Activated CD4-positive, alpha-beta T cell treated with anti-CD3 and anti-CD28 coated beads for 1 hour (primary cell): ENCODE measurements around the gene CPAMD8.

Experiments used
- DNase-seq: peaks from one replicate; pipeline ENCODE4 v3.0.0-alpha.2; 2020

CPAMD8 gene

DNA sequence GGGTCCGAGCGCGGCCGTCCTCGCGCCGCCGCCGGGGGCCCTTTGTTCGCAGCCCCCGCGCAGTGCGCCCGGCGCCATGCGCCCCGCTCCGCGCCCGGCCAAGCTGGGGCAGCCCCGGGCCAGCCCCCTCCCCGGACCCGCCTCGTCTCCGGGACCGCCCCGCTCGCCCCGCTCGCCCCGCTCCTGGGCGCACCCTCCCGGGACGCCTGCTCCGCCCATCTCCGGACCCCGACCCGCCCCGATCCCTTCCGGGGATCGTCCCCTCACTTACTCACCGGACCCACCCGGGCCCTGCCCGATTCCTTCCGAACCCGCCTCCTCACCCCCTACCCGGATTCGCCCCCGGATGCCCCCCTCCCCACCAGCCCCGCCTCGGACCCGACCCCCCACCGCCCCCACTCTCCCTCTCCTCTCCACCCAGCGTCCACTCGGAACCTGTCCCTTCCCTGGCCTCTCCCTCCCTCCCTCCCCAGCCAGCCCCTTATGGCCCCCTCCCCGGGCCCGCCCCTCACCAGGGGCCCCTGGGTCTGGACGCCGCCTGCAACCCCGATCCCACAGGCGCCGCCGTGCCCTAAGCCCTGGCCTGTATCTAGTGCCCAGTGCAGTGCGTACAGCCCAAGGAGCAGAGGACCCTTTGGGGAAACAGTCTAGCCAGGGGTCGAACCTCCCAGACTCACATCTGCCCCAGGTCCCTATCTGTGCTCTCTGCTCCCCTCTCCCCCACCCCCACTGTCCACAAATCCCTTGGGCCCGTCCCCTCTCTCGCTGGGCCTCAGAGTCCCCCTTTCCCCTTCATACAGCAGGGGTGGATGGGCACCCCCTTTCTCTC lies at the start of gene CPAMD8:
CPAMD8 (minus strand) TSS at position 105 of the 829 bp plus-strand sequence. CDS start 168 bp downstream, outside the sequence.
- DNase-seq, result no peak

DNA sequence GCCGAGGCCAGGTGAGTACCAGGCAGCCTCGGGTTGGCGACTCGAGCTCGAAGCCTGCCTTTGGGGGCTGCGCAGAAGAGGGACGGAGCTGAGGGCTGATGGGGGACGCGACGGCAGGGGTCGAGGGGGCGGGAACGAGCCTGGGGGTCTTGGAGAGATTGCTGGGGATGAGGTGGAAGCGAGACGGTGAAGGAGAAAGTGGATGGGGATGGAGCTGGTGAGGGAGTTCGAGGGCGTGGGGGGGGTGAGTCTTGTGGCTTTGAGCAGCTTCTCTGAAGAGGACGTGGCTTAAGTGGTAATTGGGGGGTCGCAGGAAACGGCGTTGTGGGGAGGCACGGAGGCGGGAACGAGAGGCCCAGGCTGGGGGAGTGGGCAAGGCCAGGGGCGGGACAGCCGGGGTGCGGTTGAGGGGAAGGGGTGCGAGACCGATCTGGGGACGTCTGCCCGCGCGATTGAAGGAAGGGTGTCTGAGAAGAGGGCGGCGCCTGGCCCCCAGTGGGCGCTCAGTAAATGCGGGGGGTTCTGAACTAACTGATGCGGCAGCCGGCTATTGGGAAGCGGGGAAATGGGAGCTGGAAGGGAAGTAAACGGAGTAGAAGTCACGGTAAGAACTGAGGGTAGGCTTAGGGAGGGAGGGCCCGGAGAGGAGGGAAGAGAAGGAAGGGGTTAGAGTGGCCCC lies 49.4 kb upstream of the CPAMD8 start:
- DNase-seq, result no peak

- peak; percentile 100 for DNase-seq
These were observed 48.6 kb upstream of the CPAMD8 start, which contains the start of the genes HAUS8 and MYO9B for GRCh38 chr19:17075035-17075863. Gene HAUS8 (minus strand): TSS chr19:17075452. CDS start chr19:17075422, 30 bp downstream. Gene MYO9B (plus strand): TSS chr19:17075777. CDS start chr19:17101718, 25,941 bp downstream.

- DNase-seq, result no peak
These were observed 48.0 kb upstream of the CPAMD8 start for GRCh38 chr19:17074634-17075034.

- DNase-seq, result no peak
These were observed 47.4 kb upstream of the CPAMD8 start for GRCh38 chr19:17073869-17074633.

DNA sequence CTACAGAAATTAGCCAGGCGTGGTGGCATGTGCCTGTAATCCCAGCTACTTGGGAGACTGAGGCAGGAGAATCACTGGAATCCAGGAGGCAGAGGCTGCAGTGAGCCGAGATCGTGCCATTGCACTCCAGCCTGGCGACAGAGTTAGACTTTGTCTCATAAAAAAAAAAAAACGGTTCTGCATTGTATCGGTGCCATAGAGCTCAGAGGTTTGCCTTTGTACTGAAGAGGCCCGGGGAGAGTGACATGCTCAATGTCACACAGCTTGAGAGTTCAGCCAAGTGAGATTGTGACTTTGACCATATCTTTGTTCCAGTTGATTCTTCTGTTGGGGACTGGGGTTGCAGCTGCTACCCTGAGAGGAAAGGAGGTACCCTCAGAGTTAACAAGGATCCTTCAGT lies 44.3 kb upstream of the CPAMD8 start:
- no peak for DNase-seq

- DNase-seq, result no peak
These were observed 43.8 kb upstream of the CPAMD8 start for GRCh38 chr19:17070421-17070820.

GRCh38 chr19:17069193-17069592 lies 42.6 kb upstream of the CPAMD8 start:
- DNase-seq, result no peak

DNA sequence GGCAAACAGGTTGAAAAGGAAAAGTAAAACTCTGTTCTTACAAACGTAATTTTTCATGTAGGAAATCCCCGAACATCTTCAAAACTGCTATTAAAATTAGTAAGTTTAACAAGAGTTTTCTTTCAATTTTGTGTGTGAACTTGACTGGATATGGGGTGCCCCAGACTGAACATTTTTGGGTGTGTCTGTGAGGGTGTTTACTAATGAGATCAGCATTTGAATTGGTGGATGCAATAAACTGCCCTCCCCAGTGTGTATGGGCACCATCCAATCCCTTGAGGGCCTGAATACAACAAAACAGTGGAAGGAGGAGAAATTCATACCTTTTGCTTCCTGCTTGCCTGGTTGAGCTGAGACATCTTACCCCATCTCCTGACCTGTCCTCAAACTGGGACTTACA lies 36.8 kb upstream of the CPAMD8 start:
- DNase-seq, result no peak

- DNase-seq, result no peak
These were observed 35.1 kb upstream of the CPAMD8 start for GRCh38 chr19:17061691-17062090.

GRCh38 chr19:17061205-17061604 lies 34.6 kb upstream of the CPAMD8 start:
- DNase-seq, result no peak

GRCh38 chr19:17060802-17061201 lies 34.2 kb upstream of the CPAMD8 start:
- DNase-seq, result no peak

DNA sequence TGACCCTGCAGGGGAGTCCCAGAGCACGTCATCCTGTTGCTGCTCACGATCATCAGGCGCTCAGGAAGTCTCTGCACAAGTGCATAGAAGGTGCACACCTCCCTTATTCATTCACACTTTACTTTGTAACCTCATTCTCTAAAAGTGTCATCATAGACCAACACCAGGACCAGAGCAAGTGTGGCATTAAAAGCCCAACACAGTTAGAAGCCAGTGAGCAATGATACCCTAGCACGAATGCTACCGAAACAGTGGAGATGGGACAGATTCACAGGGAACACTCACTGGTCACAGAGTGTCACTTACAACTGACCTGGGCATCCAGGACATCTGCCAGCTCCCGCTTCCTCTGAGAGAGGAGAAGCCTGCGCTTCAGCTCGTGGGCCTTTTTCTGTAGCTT lies 31.6 kb upstream of the CPAMD8 start:
- DNase-seq, result no peak

DNA sequence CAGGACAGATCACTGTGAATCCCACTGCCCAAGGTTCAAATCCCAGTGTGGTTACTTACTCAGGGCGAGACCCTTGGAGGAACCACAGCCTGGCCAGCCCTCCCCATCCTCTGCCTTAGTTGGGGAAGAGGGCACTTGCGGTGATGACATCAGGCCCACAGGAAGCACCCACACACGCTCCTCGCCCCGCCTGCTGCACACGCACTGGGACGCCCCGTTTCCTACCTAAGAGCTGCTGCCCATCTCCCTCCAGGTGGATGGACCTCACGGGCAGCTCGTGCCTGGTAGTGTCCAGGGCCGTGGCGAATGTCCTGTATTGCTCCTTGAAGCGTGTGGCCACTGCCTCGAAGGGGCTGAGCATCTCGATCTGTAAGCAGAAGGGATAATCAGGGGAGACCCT lies 29.0 kb upstream of the CPAMD8 start:
- DNase-seq, result no peak

DNA sequence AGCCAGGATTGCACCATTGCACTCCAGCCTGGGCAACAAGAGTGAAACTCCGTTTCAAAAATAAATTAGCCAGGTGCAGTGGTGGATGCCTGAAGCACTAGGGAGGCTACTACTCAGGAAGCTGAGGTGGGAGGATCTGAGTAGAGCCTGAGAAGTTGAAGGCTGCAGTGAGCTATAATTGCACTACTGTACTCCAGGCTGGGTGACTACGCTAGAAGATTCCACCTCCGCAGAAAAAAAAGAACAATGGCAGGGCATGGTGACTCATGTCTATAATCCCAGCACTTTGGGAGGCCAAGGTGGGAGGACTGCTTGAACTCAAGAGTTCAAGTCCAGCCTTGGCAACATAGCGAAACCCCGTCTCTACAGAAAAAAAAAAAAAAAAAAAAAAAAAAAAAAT lies 28.1 kb upstream of the CPAMD8 start:
- no peak for DNase-seq

GRCh38 chr19:17052439-17052838 lies 25.8 kb upstream of the CPAMD8 start:
- no peak for DNase-seq

DNA sequence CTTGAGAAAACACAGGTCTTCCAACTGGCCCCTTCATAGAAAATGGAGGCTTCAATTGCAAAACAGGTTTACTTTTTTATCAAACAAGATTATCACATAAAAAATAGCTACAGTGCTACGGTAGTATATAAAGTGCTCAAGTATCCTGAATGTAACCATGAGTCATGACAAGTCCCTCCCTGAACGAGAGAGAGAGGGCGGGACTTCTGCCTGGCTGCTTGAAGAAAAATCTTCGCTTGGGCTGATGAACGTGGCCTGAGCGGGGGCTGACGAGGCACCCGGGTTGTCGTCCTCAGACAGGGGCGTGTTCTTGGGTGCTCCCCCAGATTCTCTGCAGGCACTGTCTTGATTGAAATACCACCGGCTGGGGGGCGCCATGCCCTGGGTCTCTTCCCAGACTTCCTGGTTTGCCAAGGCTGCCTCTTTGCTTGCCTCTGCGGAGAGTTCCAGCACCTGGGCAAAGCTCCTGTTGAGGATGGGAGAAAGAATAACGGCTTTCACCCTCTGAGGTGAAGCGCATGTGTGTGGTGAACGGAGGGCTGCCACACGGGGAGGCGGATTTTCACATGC lies 23.2 kb upstream of the CPAMD8 start:
- DNase-seq, result no peak

DNA sequence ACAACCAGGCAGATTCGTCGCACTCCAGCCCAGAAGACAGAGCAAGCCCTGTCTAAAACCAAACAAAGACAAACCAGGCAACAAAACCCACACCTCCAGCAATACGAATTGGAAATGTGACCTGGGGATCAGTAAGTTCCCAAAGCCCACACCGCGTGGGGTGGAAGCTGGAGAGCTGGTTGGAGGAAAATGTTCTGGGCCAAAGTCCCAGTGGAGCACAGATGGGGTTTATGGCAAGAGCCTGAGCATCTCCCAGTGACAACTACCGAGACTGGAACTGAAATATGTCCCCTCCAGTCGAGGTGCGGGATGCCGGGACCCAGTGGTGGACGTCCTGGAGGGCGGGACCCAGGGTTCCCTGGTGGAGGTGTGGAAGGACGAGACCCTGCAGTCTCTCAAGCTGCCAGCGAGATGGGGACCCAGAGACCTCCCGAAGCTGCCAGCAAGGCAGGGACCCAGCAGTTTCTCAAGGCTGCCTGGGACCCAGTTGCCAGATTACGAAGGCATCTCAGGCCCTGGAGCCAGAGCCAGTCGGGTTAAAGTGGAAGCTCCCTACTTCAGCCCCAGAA lies 22.4 kb upstream of the CPAMD8 start:
- DNase-seq, result no peak

- DNase-seq, result no peak
These were observed 19.4 kb upstream of the CPAMD8 start for GRCh38 chr19:17045907-17046502.

GRCh38 chr19:17043744-17044143 lies 17.1 kb upstream of the CPAMD8 start:
- DNase-seq, result no peak

- no peak for DNase-seq
These were observed 15.4 kb upstream of the CPAMD8 start for GRCh38 chr19:17041976-17042375.
